Body of pancreas (tissue), 4 donors: ENCODE results near the gene TIMM9.

ENCODE experiments used
- CTCF ChIP-seq, 7 experiments: fragments of 450-650 bp in 4 of 7; fragments of 200-600 bp in 3 of 7; sonication (generic) in 3 of 7; IDR thresholded peaks; one replicate each; pipeline ENCODE4 v1.5.1; 2016 to 2019; ENCODE audit warnings: antibody characterized with exemption in 7 of 7
- POLR2A ChIP-seq, 3 donors: fragments of 450-650 bp; IDR thresholded peaks; one replicate each; pipeline ENCODE4 v1.6.1; 2016; ENCODE audit warnings: antibody characterized with exemption in 3 of 3, mild to moderate bottlenecking in 2 of 3

GRCh38 chr14:58368956-58369355 is 58.4 kb downstream of the TIMM9 start:
- TF ChIP-seq CTCF (IDR thresholded peaks at IDR 0.05): no peak
- no peak for TF ChIP-seq POLR2A (IDR thresholded peaks at IDR 0.05)
